Transverse colon (tissue), 3 donors: Measurements from ENCODE around the gene NRXN2.

ENCODE experiments used
- EP300 ChIP-seq: sonication (generic); formaldehyde crosslinking; IDR thresholded peaks from one replicate; pipeline ENCODE4 v1.6.1; 2017; ENCODE audit warnings: antibody characterized with exemption, low read depth
- POLR2A ChIP-seq: fragments of 450-650 bp; IDR thresholded peaks from one replicate; pipeline ENCODE4 v1.6.1; 2016; ENCODE audit warnings: antibody characterized with exemption, mild to moderate bottlenecking, moderate library complexity
- TF ChIP-seq, protein P1 (sequence below), 5 experiments: fragments of 200-600 bp in 3 of 5; fragments of 450-650 bp in 2 of 5; sonication (generic) in 3 of 5; IDR thresholded peaks; 1 replicate in 2 of 5; 2 replicates in 3 of 5; pipeline ENCODE4 v1.5.1; 2016 to 2017; ENCODE audit warnings: antibody characterized with exemption in 5 of 5, inconsistent platforms in 3 of 5, mild to moderate bottlenecking in 2 of 5, moderate library complexity in 1 of 5

GRCh38 chr11:64762674-64763525 is 39.9 kb upstream of the NRXN2 start:
- TF ChIP-seq, protein P1, sequence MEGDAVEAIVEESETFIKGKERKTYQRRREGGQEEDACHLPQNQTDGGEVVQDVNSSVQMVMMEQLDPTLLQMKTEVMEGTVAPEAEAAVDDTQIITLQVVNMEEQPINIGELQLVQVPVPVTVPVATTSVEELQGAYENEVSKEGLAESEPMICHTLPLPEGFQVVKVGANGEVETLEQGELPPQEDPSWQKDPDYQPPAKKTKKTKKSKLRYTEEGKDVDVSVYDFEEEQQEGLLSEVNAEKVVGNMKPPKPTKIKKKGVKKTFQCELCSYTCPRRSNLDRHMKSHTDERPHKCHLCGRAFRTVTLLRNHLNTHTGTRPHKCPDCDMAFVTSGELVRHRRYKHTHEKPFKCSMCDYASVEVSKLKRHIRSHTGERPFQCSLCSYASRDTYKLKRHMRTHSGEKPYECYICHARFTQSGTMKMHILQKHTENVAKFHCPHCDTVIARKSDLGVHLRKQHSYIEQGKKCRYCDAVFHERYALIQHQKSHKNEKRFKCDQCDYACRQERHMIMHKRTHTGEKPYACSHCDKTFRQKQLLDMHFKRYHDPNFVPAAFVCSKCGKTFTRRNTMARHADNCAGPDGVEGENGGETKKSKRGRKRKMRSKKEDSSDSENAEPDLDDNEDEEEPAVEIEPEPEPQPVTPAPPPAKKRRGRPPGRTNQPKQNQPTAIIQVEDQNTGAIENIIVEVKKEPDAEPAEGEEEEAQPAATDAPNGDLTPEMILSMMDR (IDR thresholded peaks at IDR 0.05): no peak
- TF ChIP-seq POLR2A (no peak), EP300 (no peak)
